CD4-positive, alpha-beta T cell (primary cell): ENCODE results near the gene PPP4R4. TPM values are rescaled to one million over a fixed set of nuclear protein-coding genes. Genes with fewer than 3 reads are reported as not detected.

Experiments
- ATAC-seq: fragments of 200-7000 bp; cut with Tn5 transposase; one replicate; pipeline ENCODE4 v1.10.0; 2022; ENCODE audit warnings: mild to moderate bottlenecking; ENCODE audit not compliant: poor library complexity
- CTCF ChIA-PET: fragments of 350-600 bp; sonication (Branson Sonifier 250); formaldehyde crosslinking; loops from one replicate; lab custom pipeline; 2021; ENCODE audit warnings: antibody characterized with exemption, inconsistent platforms; lab: Charles Lee
- POLR2A ChIA-PET: fragments of 350-600 bp; sonication (Branson Sonifier 250); formaldehyde crosslinking; loops from one replicate; lab custom pipeline; 2021; ENCODE audit warnings: antibody characterized with exemption, inconsistent platforms; lab: Charles Lee
- DNase-seq, 14 experiments: peaks; one replicate each; pipeline ENCODE4 v3.0.0-alpha.2; 2013 to 2020; ENCODE audit warnings: mixed read lengths in 2 of 14
- H3K27ac ChIP-seq, 2 donors: one replicate each; pipeline versions ENCODE4 v1.5.1 to v1.7.0; 2013; ENCODE audit warnings: low read length in 2 of 2, low read depth in 1 of 2, mild to moderate bottlenecking in 1 of 2
- H3K27me3 ChIP-seq, 2 experiments: 1 replicate in 1 of 2; 2 replicates in 1 of 2; pipeline versions ENCODE4 v1.6.1 to v1.7.0; 2013; ENCODE audit warnings: low read length in 2 of 2, control low read depth in 1 of 2, mild to moderate bottlenecking in 1 of 2, moderate library complexity in 1 of 2; ENCODE audit not compliant: insufficient read depth in 2 of 2, control insufficient read depth in 1 of 2
- H3K36me3 ChIP-seq: one replicate; pipeline ENCODE4 v1.6.1; 2013; ENCODE audit warnings: low read length, control low read depth; ENCODE audit not compliant: insufficient read depth
- H3K4me1 ChIP-seq: one replicate; pipeline ENCODE4 v1.6.1; 2013; ENCODE audit warnings: low read length, control low read depth; ENCODE audit not compliant: insufficient read depth
- H3K4me3 ChIP-seq: one replicate; pipeline ENCODE4 v1.5.1; 2013; ENCODE audit warnings: mild to moderate bottlenecking, low read length, moderate library complexity
- H3K9me3 ChIP-seq, 2 experiments: 1 replicate in 1 of 2; 2 replicates in 1 of 2; pipeline versions ENCODE4 v1.6.1 to v1.7.0; 2013; ENCODE audit warnings: low read length in 2 of 2, mild to moderate bottlenecking in 2 of 2, control low read depth in 1 of 2, moderate library complexity in 1 of 2; ENCODE audit not compliant: control insufficient read depth in 1 of 2, insufficient read depth in 1 of 2
- H3K27ac Mint-ChIP-seq: one replicate; pipeline ENCODE4 v1.8.0; 2020; ENCODE audit warnings: mixed read lengths
- H3K27me3 Mint-ChIP-seq: one replicate; pipeline ENCODE4 v1.8.0; 2021; ENCODE audit warnings: mixed read lengths
- H3K36me3 Mint-ChIP-seq: one replicate; pipeline ENCODE4 v1.8.0; 2021; ENCODE audit warnings: low read depth, mixed read lengths
- H3K4me1 Mint-ChIP-seq: one replicate; pipeline ENCODE4 v1.8.0; 2021; ENCODE audit warnings: low read depth, mixed read lengths
- H3K4me3 Mint-ChIP-seq: one replicate; pipeline ENCODE4 v1.8.0; 2020; ENCODE audit warnings: mild to moderate bottlenecking, mixed read lengths
- H3K9me3 Mint-ChIP-seq: one replicate; pipeline ENCODE4 v1.8.0; 2020; ENCODE audit warnings: mixed read lengths
- CTCF ChIP-seq: fragments of 200-600 bp; IDR thresholded peaks from one replicate; pipeline ENCODE4 v1.8.0; 2022; ENCODE audit warnings: antibody characterized with exemption, mild to moderate bottlenecking
- intact Hi-C, 2 experiments: fragments of 100-400 bp; cut with DNase I in 1 of 2; cut with micrococcal nuclease in 1 of 2; formaldehyde crosslinking; loops; one replicate each; pipeline versions ENCODE4 v1.15.1 to v1.9.0; 2023 to 2025; cut with DNase I, micrococcal nuclease
- total RNA-seq, 174 experiments: library from RNA in 2 of 174; stranded (reverse) in 2 of 174; gene quantifications; one replicate each; pipeline ENCODE4 v1.2.3 and lab custom pipeline; 2021 to 2026

The PPP4R4 gene
- total RNA-seq, 2 experiments from 2014 or later = 3.5 to 4.3 TPM

- Mint-ChIP-seq H3K27me3 (no peaks in the 10 kb centered on the region), H3K4me1 (peaks cover 44% of the 10 kb centered on the region), H3K36me3 (no peaks in the 10 kb centered on the region), H3K27ac (no peak overlapping the region), H3K9me3 (no peaks in the 10 kb centered on the region), H3K4me3 (no peak overlapping the region)
- POLR2A ChIA-PET = interaction anchor here (0.7 to 4.4 kb wide), 2 partner anchors 10 to 12 kb away, joined by 3 to 27 read pairs; partner anchors contain the start of gene PPP4R4
- CTCF ChIA-PET = interaction anchor here (1.0 kb wide), 1 partner anchor 16 kb away, joined by 3 read pairs; no protein-coding TSS in a partner anchor
- ATAC-seq (no peak), DNase-seq (no peak)
- Histone ChIP-seq H3K9me3 (no peaks in the 10 kb centered on the region), H3K36me3 (no peaks in the 10 kb centered on the region), H3K4me1 (peaks cover 42% of the 10 kb centered on the region), H3K27me3 (no peaks in the 10 kb centered on the region), H3K27ac (no peak overlapping the region), H3K4me3 (no peak overlapping the region)
- intact Hi-C loops = no loop called here
- no peak for TF ChIP-seq CTCF
Observed at GRCh38 chr14:94164685-94165431, 9.3 kb upstream of the PPP4R4 start.

GRCh38 chr14:94165744-94166143 is 8.4 kb upstream of the PPP4R4 start:
- Histone ChIP-seq H3K27me3 (no peaks in the 10 kb centered on the region), H3K36me3 (no peaks in the 10 kb centered on the region), H3K9me3 (no peaks in the 10 kb centered on the region), H3K4me3 (no peak overlapping the region), H3K27ac (no peak overlapping the region), H3K4me1 (peaks cover 36% of the 10 kb centered on the region)
- ChIA-PET CTCF (no interaction called here), POLR2A (no interaction called here)
- ATAC-seq (no peak), DNase-seq (no peak)
- H3K27me3 Mint-ChIP-seq = no peaks in the 10 kb centered on the region
- no peaks in the 10 kb centered on the region for H3K9me3 Mint-ChIP-seq
- H3K4me3 Mint-ChIP-seq = no peak overlapping the region
- intact Hi-C loops = no loop called here
- H3K27ac Mint-ChIP-seq = no peak overlapping the region
- no peaks in the 10 kb centered on the region for H3K36me3 Mint-ChIP-seq
- peaks cover 36% of the 10 kb centered on the region for H3K4me1 Mint-ChIP-seq
- no peak for TF ChIP-seq CTCF

GRCh38 chr14:94170136-94170535 is 4.0 kb upstream of the PPP4R4 start:
- ChIA-PET CTCF (interaction anchor here (0.6 to 2.2 kb wide), 5 partner anchors 10 to 89 kb away, joined by 3 to 11 read pairs (median 4); partner anchors contain the start of gene IFI27L1), POLR2A (no interaction called here)
- peaks cover 0 to 3% of the 10 kb centered on the region in 2 experiments for H3K27me3 ChIP-seq
- H3K27ac ChIP-seq = no peak overlapping the region
- no peaks in the 10 kb centered on the region for H3K9me3 ChIP-seq
- no peaks in the 10 kb centered on the region for H3K36me3 Mint-ChIP-seq
- H3K4me1 ChIP-seq = peaks cover 16% of the 10 kb centered on the region
- TF ChIP-seq CTCF = no peak
- ATAC-seq (no peak), DNase-seq (no peak)
- intact Hi-C loops = loop anchor here in 1 of 2 experiments (5.0 to 10.0 kb wide), 2 partner anchors 213 to 1055 kb away; partner anchors contain the start of gene ITPK1
- H3K36me3 ChIP-seq = no peaks in the 10 kb centered on the region
- peaks cover 3% of the 10 kb centered on the region for H3K27me3 Mint-ChIP-seq
- no peak overlapping the region for H3K4me3 Mint-ChIP-seq
- H3K4me3 ChIP-seq = no peak overlapping the region
- H3K27ac Mint-ChIP-seq = no peak overlapping the region
- no peaks in the 10 kb centered on the region for H3K9me3 Mint-ChIP-seq
- peaks cover 10% of the 10 kb centered on the region for H3K4me1 Mint-ChIP-seq
